GM18526 (cell line): ENCODE measurements around the gene RNF227.

Experiments used
- POLR2A ChIP-seq: IDR thresholded peaks from 3 replicates; pipeline ENCODE4 v1.6.1; 2011; ENCODE audit not compliant: insufficient read length; ENCODE audit errors: extremely low read depth

Gene RNF227

GRCh38 chr17:7909089-7909488, 7.0 kb downstream of the RNF227 start:
- no peak for TF ChIP-seq POLR2A

- TF ChIP-seq POLR2A, result no peak
Observed at GRCh38 chr17:7903154-7904103, 12.7 kb downstream of the RNF227 start.

- no peak for TF ChIP-seq POLR2A
Observed at GRCh38 chr17:7897773-7898172, 18.3 kb downstream of the RNF227 start.

- TF ChIP-seq POLR2A, result no peak
Observed at GRCh38 chr17:7897090-7897489, 19.0 kb downstream of the RNF227 start.

- no peak for TF ChIP-seq POLR2A
Observed at GRCh38 chr17:7894866-7895265, 21.2 kb downstream of the RNF227 start.

- TF ChIP-seq POLR2A, result no peak
Observed at GRCh38 chr17:7894226-7894625, 21.9 kb downstream of the RNF227 start.

- TF ChIP-seq POLR2A, result no peak
Observed at GRCh38 chr17:7893187-7893880, 22.8 kb downstream of the RNF227 start.

GRCh38 chr17:7889166-7889955, 26.7 kb downstream of the RNF227 start:
- no peak for TF ChIP-seq POLR2A

- TF ChIP-seq POLR2A, result no peak
Observed at GRCh38 chr17:7888184-7888920, 27.7 kb downstream of the RNF227 start, which contains the start of gene CHD3. Gene CHD3, plus strand, starts transcription at chr17:7888789. Its CDS starts 212 bp downstream, at chr17:7889001.

- TF ChIP-seq POLR2A, result peak; percentile 40
Observed at GRCh38 chr17:7887482-7888183, 28.5 kb downstream of the RNF227 start.

GRCh38 chr17:7887038-7887481, 29.0 kb downstream of the RNF227 start:
- TF ChIP-seq POLR2A, result no peak

- no peak for TF ChIP-seq POLR2A
Observed at GRCh38 chr17:7886227-7887037, 29.7 kb downstream of the RNF227 start.
